NCI-H748 treated with DMSO at 0.1 percent for 48 hours (cell line): ENCODE measurements around the gene PITX2.

ENCODE experiments used
- DNase-seq: peaks from one replicate; lab custom pipeline; 2025; lab: John Stamatoyannopoulos, UW

Gene PITX2

GRCh38 chr4:110636680-110637407 lies 14.0 kb upstream of the PITX2 start:
- no peak for DNase-seq

GRCh38 chr4:110636171-110636679 lies 13.3 kb upstream of the PITX2 start:
- DNase-seq, result no peak

GRCh38 chr4:110635163-110635865 lies 12.4 kb upstream of the PITX2 start:
- DNase-seq, result no peak

GRCh38 chr4:110634350-110635162 lies 11.7 kb upstream of the PITX2 start:
- DNase-seq, result no peak

DNA sequence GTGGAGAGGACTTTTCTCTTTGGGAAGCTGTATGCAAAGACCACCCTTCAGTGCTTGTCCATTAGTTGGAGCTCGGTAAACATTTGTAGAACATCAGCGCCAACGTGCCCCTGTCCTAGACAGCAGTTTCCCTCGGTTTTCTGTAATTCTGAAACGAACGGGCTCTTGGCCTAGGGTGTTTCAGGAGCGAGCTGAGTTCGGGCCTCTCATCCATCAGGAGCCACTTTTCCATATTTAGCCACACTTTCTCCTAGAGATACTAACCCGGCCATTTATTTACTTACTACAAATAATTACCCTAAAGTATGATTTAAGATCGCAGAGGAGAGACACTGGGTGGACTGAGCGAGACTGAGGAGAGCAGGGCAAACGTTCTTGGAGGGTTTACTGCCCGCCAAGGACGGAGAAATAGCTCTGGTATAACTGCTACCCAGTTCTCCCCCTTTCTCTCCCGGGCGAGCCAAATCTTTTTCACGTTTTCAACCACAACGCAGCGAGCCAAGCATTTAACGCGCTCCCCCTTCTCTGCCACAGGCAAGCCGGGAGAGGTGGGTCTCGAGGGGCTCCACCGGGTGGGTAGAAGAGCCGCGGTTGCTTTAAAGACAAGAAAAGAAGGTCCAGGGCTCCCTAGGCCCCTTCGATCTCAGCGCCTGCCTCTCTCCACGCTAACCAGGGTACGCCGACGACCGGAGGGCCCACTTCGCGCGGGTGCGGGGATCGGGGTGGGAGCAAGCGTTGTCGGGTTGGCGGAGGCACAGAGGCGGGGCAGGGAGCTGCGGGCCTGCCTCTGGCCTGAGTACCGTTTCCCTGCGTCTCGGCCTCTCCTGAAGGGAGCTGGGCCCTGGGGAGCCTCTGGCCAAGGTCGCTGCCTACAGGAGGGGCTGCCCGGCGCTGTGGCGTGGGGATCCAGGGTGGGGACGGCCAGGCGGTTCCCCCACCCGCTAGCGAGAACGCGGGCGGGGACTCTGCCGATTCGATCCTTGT lies 10.8 kb upstream of the PITX2 start:
- DNase-seq, result no peak

GRCh38 chr4:110632506-110633357 lies 9.9 kb upstream of the PITX2 start:
- DNase-seq, result no peak

DNA sequence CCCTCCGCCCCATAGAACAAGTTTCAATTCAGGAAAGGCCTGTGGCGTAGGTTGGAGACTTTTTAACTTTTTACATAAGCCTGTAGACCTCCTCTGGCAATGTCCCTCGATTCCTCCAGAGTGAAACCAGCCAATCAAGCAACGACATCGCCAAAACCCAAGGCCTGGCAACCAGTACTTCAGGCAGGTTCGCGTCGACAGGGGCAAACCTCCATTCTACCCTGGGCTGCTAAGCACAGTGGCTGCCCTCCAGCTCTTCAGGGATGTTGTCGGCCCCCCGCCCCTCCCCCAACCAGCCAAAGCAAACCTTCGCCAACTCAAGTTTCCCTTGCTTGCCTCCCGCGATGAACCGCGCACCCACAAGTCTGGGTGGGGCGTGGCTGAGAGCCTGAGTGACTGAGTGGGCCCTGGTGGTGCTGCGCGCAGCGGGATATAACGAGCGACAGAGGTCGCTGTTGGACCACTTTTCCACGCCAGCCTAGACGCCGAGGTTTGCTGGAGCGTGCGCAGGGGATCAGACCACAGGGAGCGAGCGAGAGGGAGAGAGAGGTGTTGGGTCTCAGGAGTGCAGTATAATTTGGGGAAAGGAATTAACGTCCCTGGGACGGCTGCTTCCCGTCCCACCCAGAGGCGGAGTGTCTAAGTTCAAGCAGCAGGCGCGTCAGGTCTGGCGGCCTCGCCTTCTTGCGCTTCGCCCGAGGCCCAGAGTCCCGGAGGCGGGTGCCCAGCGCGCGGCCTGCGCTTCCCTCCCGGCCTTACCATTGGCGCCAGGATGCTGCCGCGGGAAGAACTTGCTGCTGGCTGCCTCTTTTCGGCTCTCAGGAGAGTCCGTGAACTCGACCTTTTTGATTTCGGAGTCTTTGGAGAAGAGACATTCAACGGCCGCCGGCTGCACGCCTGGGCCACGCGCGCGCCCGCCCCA lies 9.0 kb upstream of the PITX2 start:
- peak; percentile 30 for DNase-seq

- no peak for DNase-seq
Observed at GRCh38 chr4:110630688-110631402, 8.0 kb upstream of the PITX2 start.

DNA sequence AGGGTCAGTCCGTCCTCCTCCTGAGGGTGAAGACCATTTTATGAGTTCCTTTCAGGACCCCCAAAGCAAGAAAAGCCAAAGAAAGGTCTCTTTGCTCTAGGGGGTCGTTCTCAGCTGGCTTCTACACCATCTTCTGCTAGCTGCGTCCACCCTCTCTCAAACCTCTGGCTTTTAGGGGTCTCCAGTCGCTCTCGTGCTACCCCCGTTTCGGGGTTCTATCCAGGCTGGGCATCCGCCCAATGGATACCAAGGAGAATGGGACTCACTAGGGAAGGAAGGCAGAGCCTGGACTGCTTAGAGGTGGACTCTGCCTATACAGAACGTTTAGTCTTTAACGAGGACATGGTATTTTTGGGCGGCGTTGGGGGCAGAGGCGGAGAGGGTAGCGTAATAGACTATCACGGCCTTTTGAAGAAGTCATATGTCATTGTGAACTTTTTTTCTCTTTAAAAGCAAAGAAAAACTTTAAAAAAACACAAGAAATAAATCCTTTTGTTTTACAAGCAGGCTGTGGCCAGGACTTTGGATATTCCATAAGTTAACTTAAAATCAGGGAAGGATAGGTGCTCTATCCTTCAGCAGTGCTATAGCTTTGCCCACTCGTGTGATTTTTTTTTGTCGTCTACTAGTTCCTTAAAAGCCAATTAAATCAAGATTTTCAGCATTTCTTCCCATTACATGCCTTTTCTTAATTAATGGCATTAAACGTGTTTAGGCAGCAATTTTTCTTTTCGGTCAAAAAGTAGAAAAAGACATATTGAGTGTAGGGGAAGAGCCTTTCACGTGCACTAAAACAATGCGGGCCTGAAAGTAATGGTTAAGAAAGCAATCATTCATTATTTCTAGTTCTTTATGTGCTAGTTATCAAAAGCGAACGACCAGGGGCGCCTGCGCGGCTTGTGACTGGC lies 7.2 kb upstream of the PITX2 start:
- no peak for DNase-seq

- DNase-seq, result no peak
Observed at GRCh38 chr4:110629214-110629754, 6.4 kb upstream of the PITX2 start.

DNA sequence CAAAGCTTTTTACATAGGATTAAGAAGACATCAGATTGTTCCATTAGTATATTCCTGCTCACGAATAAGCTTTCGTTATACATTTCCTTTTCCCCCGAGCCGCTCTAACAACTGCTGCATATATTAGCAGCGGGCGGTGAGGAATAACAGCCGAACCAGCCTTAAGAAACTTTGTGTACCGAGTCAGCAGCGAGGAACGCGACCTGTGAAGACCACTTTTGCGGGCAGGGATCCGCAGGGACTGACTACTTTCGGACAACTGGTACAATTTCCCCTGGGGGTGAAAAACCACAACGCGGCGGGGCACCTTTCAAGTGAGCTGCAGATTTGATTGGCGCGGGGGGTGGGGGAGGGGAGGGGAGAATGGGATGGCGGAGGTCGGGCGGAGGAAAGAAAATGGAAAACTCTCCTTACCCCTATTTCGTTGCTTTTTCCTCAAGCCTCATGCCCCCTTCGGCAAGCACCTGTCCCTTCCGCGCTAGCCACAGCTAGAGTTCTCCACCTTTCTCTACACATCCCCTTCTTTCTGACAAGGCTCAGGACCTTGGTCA lies 5.9 kb upstream of the PITX2 start:
- DNase-seq, result no peak

GRCh38 chr4:110627977-110628662 lies 5.2 kb upstream of the PITX2 start:
- DNase-seq, result no peak

DNA sequence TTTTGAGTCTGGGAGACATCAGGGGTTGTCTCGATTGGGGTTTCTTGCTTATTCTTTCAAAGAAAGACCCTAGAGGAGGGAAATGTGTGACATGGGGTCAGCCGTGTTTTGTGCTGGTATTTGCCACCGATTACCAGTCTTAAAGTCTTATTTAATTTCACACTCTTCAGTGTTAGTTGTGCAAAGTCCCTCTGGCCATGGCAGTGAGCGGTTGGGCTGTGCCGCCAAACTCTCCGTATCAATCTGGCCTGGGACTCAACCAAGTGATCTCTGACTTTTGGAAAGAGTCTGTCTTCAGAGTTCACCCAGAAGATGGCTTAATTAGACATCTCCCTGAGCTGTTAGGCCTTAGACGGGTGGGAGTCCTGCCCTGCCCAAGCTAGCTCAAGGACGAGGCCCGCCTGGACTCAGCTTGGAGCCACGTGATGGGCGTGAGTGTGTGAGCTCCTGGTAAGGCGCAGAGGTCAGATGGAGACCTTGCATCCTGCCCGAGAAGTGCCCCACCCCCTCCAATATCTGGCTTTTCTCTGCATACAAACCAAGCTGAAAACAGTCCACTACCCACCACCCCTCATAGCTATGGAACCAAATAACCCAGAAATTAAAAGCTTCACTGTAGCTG lies 3.8 kb upstream of the PITX2 start:
- no peak for DNase-seq

GRCh38 chr4:110625576-110626257 lies 2.8 kb upstream of the PITX2 start:
- no peak for DNase-seq

DNA sequence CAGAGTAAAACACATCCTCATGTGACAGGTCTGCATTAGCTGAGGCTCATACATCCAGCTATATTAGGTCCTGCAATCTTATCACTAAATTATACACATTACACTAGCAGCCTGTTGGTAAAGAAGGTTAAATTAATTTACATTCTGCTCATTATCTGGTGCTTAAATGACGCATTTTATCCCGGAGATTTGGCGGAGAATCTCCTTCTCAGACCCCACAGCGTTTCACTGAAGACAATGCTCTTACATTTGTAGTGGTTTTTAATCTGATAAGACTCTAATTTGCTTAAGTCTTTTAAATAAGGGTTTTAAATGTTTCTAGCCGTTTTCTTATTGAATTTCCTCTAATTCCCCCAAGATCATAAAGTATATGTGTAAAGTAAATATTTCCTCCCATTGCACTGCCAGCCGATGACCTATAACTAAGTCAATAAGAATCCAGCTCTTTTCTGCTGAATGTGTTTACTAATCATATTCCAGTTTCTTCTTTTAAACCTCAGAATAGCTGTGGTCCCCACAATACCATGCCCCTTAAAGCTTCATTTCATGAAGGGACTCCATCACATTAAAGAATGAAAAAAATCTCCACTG lies 2.1 kb upstream of the PITX2 start:
- DNase-seq, result no peak
